ENCODE results near the gene DUSP16. TPM values are rescaled to one million over a fixed set of nuclear protein-coding genes. Genes with fewer than 3 reads are reported as not detected.

The DUSP16 gene
- total RNA-seq, 1 donor from 2014 or later, result 51.2 TPM

DNA sequence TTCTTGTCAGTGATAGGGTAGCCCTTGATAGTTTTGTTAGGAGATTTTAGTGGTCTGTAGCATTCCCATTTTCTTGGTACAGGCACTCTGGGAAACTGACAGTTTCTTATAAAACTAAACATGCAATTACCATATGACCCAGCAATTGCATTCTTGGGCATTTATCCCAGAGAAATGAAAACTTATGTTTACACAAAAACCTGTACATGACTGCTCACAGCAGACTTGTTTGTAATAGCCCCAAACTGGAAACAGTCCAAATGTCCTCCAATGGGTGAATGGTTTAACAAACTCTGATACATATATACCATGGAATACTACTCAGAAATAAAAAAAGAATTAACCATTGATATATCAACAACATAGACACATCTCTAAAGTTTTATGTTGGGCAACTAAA is 130.3 kb downstream of the DUSP16 start:
- Mint-ChIP-seq H3K27ac (peak overlapping the region; percentile 1), H3K9me3 (peaks cover 6% of the 10 kb centered on the region), H3K4me3 (no peak overlapping the region), H3K4me1 (peaks cover 41% of the 10 kb centered on the region), H3K36me3 (ENCODE audit: low read depth) (peaks cover 21% of the 10 kb centered on the region), H3K27me3 (no peaks in the 10 kb centered on the region)
- no peak for DNase-seq
- intact Hi-C loops (cut with micrococcal nuclease), result no loop called here

DNA sequence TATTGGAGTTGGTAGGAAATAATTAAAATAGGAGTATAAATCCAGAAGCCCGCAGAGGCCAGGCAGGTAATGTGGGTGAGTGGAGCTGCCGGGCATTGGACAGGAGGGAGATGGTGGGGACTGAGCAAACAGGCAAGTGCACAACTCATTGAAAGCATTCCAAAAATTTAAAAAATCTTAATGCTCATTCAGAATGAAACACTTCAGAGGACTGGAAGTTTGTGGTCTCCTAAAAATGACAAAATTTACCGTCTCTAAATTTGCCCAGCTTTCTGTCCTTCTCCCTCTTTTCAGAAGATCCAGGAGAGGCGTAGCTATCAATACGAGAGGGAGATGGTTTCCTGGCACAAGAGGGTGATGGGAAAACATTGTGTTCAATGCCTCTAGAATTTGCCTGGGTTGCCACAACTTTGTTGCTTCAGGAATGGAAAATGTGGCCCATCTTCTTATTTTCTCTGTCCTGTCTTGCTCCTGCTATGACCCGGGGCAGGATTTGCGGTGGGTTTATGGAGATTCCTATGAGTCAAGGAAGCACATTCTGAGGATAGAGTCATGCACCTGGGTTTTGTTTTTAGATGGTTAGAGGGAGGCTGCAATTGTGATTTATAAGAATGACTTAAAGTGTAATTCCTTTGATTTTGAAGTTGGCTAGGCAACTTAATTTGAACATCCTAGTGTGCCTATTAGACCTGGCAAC is 133.6 kb downstream of the DUSP16 start:
- Mint-ChIP-seq H3K9me3 (peaks cover 14% of the 10 kb centered on the region), H3K27me3 (no peaks in the 10 kb centered on the region), H3K36me3 (ENCODE audit: low read depth) (peaks cover 17% of the 10 kb centered on the region), H3K4me1 (peaks cover 45% of the 10 kb centered on the region), H3K4me3 (no peak overlapping the region), H3K27ac (peak overlapping the region; percentile 70)
- DNase-seq, result no peak
- intact Hi-C loops (cut with micrococcal nuclease), result loop anchor here (1.0 to 2.0 kb wide), 3 partner anchors 13 to 46 kb away; no protein-coding TSS in a partner anchor

DNA sequence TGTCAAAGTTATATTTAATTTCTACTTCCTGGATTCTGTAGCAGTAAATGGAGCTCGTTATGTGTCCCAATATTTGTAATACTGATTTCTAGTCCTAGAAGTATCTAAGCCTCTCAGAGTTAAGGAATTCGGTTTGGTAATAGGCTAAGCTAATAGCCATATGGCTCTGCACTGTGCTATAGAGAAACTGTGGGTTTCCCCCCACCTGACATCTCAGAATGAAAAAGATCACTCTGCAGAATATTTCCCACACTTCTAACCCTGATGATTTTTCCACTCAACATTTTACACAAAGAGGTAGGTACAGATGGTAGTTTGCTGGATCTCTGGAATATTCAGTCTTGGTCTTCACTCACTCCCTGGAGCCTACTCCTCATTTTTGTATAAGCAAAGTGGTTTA is 134.6 kb downstream of the DUSP16 start:
- Mint-ChIP-seq H3K27me3 (no peaks in the 10 kb centered on the region), H3K36me3 (ENCODE audit: low read depth) (peaks cover 24% of the 10 kb centered on the region), H3K9me3 (peaks cover 21% of the 10 kb centered on the region), H3K4me3 (no peak overlapping the region), H3K4me1 (peaks cover 38% of the 10 kb centered on the region), H3K27ac (peak overlapping the region; percentile 58)
- intact Hi-C loops (cut with micrococcal nuclease), result loop anchor here (1.0 to 2.0 kb wide), 3 partner anchors 14 to 47 kb away; no protein-coding TSS in a partner anchor
- DNase-seq, result no peak

DNA sequence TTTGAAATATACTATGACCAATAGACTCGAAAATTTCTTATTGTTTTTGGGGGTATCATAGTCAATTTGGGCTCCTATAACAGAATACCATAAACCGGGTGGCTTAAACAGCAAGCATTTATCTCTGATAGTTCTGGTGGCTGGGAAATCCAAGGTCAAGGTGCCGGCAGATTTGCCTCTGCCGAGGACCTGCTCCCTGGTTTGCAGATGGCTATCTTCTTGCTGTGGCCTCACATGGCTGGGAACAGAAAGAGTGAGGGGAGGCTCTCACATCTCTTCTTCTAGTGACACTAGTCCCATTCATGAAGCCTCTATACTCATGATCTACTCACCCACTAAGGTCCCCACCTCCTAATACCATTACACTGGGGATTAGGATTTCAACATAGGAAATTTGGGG is 135.1 kb downstream of the DUSP16 start:
- H3K36me3 Mint-ChIP-seq (ENCODE audit: low read depth), result peaks cover 25% of the 10 kb centered on the region
- no peak for DNase-seq
- peaks cover 34% of the 10 kb centered on the region for H3K4me1 Mint-ChIP-seq
- peak overlapping the region; percentile 42 for H3K27ac Mint-ChIP-seq
- no peak overlapping the region for H3K4me3 Mint-ChIP-seq
- H3K27me3 Mint-ChIP-seq, result no peaks in the 10 kb centered on the region
- peaks cover 21% of the 10 kb centered on the region for H3K9me3 Mint-ChIP-seq
- intact Hi-C loops (cut with micrococcal nuclease), result no loop called here

DNA sequence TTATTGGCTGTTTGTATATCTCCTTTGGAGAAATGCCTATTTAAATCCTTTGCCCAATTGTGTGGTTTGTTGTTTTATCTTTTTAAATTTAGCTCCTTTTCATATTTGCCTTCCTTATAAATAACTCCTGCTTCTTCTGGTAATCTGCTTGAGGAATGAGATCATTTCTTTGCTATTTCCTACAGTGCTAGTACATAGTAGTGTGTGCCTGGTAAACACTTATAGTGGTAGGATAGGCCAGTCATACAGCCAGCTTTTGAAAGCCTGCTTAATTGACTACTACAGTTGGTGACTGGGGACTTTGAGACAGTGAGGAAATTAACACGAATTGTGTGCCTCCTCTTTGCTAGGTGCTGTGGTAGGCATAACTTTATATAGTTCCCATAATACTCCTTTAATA is 137.0 kb downstream of the DUSP16 start:
- peaks cover 39% of the 10 kb centered on the region for H3K36me3 Mint-ChIP-seq (ENCODE audit: low read depth)
- intact Hi-C loops (cut with micrococcal nuclease), result no loop called here

DNA sequence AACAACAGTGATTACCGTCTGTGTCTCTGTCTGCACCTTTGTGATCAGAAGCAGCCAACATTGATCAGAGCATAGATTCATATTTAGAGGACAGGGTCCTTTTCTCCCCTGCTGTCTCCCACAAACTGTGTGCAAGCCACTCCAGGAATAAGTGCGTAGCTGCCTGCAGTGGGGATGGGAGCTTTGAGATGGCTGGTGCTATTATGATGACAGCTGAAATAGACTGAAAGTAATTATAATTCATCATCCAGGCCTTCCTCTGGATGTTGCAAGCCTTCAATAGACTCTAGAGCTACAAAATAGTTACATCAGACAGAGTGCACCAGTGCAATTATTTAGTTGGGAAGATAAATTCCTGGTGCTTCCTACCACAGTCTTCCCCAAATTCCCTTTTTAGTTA is 137.7 kb downstream of the DUSP16 start:
- H3K27me3 Mint-ChIP-seq, result no peaks in the 10 kb centered on the region
- DNase-seq, result no peak
- H3K27ac Mint-ChIP-seq, result peak overlapping the region; percentile 37
- intact Hi-C loops (cut with micrococcal nuclease), result no loop called here
- H3K36me3 Mint-ChIP-seq (ENCODE audit: low read depth), result peaks cover 42% of the 10 kb centered on the region
- no peak overlapping the region for H3K4me3 Mint-ChIP-seq
- peaks cover 36% of the 10 kb centered on the region for H3K9me3 Mint-ChIP-seq
- H3K4me1 Mint-ChIP-seq, result peaks cover 28% of the 10 kb centered on the region

More for the DNA sequence above, 137.0 kb downstream of the DUSP16 start:
- H3K27ac Mint-ChIP-seq, result no peak overlapping the region
- no peak for DNase-seq
- peaks cover 28% of the 10 kb centered on the region for H3K4me1 Mint-ChIP-seq
- peaks cover 34% of the 10 kb centered on the region for H3K9me3 Mint-ChIP-seq
- no peaks in the 10 kb centered on the region for H3K27me3 Mint-ChIP-seq
- H3K4me3 Mint-ChIP-seq, result no peak overlapping the region

Other genes with a start within 250 kb of the DUSP16 start
- 0.88 and 1.1 TPM in 2 replicates for gene MANSC1, start 212.6 kb downstream of the DUSP16 start, total RNA-seq
- 34.0 and 37.0 TPM in 2 replicates for gene BORCS5, start 205.8 kb downstream of the DUSP16 start, total RNA-seq
- gene CREBL2, start 49.0 kb upstream of the DUSP16 start, total RNA-seq, result 17.3 TPM in 2 replicates
- 9.4 and 12.1 TPM in 2 replicates for gene GPR19, start 133.3 kb upstream of the DUSP16 start, total RNA-seq
- gene CDKN1B, start 154.5 kb upstream of the DUSP16 start, total RNA-seq, result 47.4 and 48.5 TPM in 2 replicates
- gene APOLD1, start 222.8 kb upstream of the DUSP16 start, total RNA-seq, result 4.1 and 5.2 TPM in 2 replicates

All from activated CD4-positive, alpha-beta T cell treated with anti-CD3 and anti-CD28 coated beads, Interleukin-2, amount 10 ng/mL, durations not matched to agents 24 days and 14 days (primary cell).